HG03575 (cell line): ENCODE data around the gene FAM187B.
"Not testable (repeated sequence)": the region's sequence is repeated elsewhere in the genome, so short reads cannot be mapped to it uniquely, and the experiment has no call there.

Experiments
- ATAC-seq: cut with Tn5 transposase; IDR thresholded peaks from one replicate; pipeline ENCODE4 v1.9.1; 2021; ENCODE audit not compliant: unreplicated experiment, insufficient number of reproducible peaks, low FRiP score; ENCODE audit errors: extremely low read depth

Gene FAM187B

DNA sequence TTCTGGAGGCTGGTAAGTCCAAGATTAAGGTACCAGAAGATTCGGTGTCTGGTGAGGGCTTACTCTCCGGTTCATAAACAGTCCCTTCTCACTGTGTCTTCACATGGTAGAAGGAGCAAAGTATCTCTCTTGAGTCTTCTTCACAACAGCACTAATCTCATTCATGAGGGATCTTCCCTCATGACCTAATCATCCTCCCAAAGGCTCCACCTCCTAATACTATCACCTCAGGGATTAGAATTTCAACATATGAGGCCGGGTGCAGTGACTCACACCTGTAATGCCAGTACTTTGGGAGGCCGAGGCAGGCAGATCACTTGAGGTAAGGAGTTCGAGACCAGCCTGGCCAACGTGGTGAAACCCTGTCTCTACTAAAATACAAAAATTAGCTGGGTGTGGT, 31.7 kb downstream of the FAM187B start:
- not testable (repeated sequence) for ATAC-seq

DNA sequence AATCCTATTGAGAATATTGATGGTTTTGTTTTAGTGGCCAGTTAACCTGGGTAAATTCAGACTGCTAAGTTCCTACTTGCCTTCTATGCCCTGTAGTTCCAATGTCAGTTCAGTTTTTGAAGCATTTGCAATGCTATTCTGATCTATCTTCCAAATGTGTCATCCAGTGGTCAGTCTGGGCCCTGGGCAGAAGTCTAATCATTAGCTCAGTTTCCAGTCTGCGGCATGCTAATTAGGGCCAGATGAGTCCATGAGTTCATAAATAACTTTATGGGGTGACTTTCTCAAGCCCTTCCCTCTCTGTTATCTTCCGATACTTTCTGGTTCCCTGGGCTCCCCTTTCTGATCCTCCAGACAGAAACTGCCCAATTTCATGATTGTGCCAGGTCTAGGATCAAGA, 32.7 kb downstream of the FAM187B start:
- no peak for ATAC-seq

DNA sequence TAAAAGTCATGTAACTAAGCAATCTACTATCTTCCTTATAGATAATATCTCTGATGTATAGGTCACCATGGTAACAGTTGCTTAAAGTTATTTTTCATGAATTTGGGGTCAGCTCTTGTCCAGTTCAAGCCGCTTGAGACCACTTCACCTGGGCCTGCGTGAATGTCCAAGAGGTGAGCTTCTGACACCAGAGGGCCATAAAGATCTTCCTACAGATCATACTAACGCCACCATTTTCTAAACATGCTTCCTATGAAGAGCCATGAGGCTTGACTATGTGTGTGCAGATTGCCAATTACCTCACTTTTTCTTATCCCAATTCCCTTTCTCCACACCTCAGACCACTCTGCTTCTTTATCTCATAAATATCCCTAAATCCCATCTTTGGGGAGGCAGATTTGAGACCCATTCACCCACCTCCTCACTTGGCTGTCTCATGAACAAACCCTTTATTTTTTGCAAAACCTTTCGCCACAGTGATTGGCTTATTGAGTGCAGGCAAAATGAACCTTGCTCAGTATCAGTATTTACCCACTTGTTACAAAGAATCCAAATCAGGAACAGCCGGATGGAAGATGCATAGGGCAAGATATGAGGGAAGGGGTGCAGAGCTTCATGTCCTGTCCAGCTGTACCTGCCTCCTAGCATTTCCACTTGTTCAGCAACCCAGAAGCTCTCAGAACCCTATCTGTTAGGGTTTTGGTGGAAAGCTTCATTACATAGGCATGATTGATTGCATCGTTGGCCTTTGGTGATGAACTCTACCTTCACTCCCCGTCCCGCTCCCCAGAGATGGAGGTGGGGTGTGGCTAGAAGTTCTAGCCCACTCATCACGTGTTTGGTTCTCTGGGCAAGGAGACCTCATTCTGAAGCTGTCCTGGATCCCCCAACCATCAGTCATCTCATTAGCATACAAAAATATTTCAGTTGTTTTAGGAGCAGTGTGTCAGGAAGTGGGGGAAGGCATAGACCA, 34.2 kb downstream of the FAM187B start:
- no peak for ATAC-seq

DNA sequence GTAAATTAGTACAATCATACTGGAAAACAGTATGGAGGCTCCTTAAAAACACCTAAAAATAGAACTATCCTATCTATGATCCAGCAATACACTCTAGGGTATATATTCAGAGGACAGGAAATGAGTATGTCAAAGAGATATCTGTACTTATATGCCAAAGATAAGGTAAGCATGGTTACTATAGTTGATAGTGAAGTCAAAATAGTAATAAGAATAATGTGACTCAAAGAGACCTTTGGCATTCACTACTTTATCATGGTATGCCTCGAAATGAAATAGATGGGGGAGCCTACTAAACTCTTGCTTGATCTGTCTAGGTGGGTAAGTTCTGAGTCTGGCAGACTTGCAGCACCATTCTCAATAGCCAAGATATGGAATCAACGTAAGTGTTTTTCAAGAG, 43.7 kb downstream of the FAM187B start:
- ATAC-seq: no peak

DNA sequence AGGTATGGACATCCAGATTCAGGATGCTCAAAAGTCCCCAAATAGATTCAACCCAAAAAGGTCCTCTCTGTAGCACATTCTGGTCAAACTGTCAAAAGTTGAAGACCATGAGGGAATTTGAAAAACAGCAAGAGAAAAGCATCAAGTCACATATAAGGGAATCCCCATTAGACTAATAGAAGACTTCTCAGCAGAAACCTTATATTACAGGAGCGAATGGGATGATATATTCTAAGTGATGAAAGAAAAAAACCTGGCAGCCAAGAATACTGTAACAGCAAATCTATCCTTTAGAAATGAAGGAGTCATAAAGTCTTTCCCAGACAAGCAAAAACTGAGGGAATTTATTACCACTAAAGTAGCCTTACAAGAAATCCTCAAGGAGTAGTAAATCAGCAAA, 44.3 kb downstream of the FAM187B start:
- no peak for ATAC-seq

- ATAC-seq: no peak
Measured at GRCh38 chr19:35181387-35181786, 47.2 kb downstream of the FAM187B start.

DNA sequence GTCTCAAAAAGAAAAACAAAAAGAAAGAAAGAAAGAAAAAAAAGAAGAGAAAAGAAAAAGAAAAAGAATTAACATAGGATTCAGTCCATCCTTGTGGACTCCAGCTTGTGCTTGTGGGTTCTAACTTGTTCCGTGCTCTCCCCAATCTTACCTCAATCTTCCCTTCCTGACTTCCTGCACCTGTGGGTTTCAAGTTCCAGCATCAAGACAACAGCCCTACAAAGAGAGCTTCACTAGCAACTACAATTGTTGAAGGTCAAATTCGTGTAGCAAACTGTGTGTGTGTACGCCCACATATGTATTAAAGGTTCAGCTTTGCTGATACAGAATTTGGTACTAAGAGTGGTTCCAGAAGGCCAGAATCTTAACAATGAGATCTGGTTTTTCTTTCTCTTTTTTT, 48.7 kb downstream of the FAM187B start:
- ATAC-seq: no peak

DNA sequence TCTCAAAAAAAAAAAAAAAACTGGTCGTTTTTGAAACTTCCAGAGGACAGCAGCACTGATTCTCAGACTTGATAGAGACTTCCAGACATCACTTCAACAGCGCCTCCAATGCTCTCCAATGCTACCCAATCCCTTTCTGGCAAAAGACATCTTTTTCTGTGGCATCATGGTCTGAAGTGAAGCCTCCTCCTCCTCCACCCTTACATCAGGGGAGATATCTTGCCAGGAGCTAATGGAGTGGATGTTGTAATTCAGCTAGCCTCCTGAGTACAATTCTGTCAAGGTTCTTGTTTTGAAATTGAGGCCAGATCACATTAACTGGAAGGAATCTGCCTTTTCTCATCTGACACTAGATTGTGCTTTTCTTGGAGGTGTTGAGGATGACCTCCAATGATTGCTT, 49.8 kb downstream of the FAM187B start:
- ATAC-seq: no peak

DNA sequence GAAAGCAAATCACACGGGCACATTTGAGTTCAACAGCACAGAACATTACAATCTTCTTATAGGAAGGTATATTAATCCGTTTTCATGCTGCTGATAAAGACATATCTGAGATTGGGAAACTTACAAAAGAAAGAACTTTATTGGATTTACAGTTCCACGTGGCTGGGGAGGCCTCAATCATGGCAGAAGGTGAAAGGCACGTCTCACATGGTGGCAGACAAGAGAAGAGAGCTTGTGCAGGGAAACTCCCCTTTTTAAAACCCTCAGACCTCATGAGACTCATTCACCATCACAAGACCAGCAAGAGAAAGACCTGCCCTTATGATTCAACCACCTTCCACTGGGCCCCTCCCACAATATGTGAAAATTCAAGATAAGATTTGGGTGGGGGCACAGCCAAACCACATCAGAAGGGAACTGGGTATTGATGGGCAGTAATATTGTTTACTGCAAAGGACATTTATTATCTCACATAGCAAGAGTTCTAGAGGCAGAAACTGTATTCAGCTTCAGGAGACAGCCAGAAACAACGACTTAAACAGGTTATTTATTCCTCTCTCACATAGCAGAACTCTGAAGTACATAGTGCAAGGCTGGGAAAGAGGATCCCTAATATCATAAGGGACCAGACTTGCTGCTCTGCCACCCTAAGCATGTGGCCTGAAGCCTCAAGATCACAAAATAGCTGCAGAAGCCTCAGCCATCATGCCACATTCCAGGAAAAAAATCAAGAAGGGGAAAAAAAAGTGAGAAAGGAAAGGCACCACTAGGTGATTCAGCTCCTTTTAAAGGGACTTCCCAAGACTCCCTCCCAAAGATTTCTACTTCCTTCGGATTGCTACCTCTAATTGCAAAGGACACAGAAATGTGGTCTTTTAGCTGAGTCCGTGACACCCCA, 50.9 kb downstream of the FAM187B start:
- no peak for ATAC-seq

DNA sequence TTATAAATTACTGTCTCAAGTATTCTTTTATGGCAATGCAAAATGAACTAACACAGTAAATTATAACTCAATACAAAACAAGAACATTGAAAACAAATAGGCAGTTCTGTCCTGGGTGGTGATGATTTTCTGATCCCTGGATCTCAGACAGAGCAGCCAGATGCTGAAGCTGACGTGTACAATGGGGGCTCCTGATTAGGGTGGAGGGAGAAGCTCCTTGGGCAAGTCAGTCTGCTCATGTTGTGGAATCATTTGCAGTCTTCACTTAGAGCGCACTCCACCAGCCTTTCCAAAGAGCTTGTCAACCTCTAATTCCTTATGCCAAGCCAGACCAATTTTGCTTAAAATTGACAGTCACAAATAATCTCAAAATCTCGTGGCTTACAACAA, 52.4 kb downstream of the FAM187B start:
- no peak for ATAC-seq
